NCI-H2171 treated with DMSO at 0.1 percent for 48 hours (cell line): Measurements from ENCODE around the gene HOXD9.

Experiments
- DNase-seq: peaks from one replicate; lab custom pipeline; 2025; lab: John Stamatoyannopoulos, UW

HOXD9 gene

DNA sequence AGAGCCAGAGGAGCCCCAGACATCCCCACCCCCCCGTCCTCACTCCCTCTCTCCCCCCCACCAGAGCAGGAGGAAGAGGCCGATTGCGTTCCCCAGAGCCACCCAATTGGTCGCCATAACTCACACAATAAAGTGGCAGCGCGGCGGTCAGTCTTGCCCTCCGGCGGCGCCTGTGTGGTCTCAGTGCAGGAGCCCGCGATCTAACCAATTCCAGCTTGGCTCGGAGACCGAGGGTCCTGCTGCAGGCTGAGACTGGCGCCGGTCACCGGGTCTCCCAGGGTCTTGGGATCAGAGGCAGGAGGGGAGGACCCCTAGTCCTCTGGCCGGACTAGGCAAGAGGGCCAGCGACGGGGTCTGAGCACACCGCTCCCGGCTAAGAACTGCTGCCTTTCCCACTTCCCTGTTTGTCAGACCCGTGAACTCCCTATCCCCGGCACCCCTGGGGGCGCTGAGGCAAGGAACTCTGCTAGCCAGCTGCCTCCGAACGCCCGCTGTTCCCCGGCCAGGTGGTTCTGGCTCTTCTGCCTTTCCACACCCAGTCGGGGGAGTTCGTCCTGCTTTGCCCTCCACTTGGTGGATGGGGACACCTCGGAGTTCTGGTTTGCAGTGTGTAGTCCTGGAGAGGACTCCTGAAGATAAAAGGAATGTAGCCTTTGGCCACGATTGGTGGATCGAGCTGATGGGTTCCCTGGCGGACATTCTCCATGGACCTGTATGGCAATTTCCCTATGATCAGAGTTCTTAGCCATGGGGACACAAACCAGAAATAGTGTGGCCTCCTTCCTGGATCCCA, 24.0 kb upstream of the HOXD9 start:
- DNase-seq: no peak

DNA sequence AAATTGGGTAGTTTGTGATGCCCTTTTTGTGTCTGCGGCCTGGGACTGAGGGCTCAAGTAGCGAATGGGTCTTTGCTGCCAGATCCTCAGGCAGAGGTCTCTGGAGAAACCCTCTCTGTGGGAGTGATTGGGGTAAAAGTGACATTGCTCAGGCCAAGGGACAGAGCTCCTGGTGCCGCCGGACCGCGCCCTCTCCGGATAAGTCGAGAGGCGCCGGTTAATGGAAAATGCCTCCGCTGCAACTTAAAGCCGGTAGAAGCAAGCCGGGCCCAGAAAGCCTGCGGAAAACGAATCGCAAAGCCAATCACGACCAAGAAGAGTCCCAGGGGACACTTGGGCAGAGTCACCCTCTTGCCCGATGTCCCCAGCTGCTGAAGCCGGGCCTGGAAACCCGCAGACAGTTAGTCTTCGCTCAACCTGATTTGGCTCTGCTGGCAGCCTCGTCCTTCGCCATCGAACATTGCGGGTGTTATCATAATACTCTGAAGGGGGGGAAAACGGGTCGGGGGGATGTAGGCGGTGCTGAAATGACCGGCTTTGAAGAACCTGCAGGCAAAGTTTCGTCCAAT, 23.3 kb upstream of the HOXD9 start:
- no peak for DNase-seq

DNA sequence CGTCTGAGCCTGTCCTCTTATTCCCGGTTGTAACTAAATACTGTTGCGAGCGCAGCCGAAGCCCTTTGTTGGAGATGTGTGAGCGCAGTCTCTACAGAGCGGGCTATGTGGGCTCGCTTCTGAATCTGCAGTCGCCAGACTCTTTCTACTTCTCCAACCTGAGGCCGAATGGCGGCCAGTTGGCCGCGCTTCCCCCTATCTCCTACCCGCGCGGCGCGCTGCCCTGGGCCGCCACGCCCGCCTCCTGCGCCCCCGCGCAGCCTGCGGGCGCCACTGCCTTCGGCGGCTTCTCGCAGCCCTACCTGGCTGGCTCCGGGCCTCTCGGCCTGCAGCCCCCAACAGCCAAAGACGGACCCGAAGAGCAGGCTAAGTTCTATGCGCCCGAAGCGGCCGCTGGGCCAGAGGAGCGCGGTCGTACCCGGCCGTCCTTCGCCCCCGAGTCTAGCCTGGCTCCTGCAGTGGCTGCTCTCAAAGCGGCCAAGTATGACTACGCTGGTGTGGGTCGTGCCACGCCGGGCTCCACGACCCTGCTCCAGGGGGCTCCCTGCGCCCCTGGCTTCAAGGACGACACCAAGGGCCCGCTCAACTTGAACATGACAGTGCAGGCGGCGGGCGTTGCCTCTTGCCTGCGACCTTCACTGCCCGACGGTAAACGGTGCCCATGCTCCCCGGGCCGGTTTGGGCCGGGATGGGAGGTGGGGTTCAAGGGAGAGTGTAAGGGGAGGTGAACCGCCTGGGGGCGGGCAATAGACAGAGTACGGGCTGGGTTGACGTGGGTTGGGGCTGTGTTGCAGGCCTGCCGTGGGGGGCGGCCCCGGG, 22.6 kb upstream of the HOXD9 start, which contains the start of gene HOXD12:
HOXD12 (plus strand) TSS at position 68 of the 819 bp plus-strand sequence; CDS start at position 75, 7 bp downstream.
- DNase-seq: no peak

GRCh38 chr2:176100547-176101140, 21.9 kb upstream of the HOXD9 start:
- no peak for DNase-seq

DNA sequence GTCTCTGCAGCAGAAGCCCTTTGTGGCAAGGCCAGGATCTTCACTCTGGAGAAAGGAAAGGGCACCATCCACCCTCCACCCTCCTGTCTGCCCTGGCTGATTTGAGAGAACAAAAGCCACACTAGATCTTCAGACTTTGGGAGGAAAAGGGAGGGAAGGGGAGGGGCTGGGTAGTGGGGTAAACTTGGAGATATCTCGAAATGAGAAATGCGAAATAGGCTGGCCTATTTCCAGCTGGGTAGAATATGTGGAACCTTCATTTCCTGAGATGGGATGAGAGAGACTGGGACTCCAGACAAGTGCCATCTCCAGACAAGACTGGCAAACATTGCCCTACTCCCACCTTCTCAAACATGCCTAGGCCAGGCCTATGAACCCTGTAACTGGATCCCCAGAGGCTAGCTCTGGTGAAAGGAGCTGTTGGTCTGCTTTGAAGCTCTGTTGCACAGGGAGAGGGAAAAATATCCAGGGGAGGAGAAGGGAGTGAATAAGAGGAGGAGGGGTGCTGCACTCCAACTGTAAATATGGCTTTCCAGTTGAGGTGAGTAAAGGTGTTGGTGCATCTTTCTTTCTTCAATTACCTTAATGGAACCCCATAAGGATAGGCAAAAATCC, 21.2 kb upstream of the HOXD9 start:
- DNase-seq: no peak

DNA sequence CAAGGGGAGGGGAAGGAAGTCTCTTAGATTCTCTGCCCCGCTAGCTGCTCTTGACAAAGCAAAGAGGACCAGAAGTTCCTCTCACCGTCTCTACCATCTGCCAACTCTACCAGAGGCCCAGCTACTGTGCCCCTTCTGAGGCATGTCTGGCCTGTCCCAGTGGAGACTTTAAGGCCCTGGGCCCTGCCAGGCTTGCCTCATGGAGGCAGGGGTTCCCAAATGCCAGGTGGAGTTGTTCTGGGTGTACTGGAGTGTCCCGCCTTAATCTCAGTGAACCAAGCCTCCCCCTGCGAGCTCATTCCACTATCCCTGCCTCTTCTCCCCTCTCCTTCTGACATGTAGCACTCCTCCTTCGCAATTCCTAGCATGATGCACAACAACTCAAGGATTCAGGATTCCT, 20.7 kb upstream of the HOXD9 start:
- no peak for DNase-seq

DNA sequence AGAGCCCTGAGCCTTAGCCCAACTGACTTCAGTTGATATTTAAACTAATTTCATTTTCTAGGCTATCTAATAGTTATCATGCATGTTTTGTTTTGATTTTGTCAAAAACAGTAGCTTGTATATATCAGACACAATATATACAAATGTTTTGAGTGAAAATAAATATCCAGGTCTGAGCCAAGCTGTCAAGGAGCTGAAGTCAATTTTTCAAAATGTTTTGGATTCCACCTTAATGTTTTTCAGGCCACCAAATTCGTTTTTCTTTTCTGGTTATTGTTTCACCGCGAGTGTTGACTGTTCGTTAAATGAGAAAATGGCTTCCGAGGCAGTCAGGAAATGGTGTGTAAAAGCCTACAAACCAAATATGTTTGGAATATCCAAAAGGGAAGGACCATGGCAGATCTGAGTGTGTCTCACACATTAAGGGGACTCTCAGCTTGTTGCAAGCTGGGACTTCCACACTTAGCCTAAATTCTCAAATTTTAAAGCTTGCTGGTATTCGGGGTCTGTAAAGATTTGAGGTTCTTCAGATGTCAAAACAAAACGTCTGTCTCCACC, 20.1 kb upstream of the HOXD9 start:
- no peak for DNase-seq

GRCh38 chr2:176103194-176103593, 19.3 kb upstream of the HOXD9 start:
- no peak for DNase-seq

GRCh38 chr2:176103742-176104315, 18.7 kb upstream of the HOXD9 start:
- no peak for DNase-seq

DNA sequence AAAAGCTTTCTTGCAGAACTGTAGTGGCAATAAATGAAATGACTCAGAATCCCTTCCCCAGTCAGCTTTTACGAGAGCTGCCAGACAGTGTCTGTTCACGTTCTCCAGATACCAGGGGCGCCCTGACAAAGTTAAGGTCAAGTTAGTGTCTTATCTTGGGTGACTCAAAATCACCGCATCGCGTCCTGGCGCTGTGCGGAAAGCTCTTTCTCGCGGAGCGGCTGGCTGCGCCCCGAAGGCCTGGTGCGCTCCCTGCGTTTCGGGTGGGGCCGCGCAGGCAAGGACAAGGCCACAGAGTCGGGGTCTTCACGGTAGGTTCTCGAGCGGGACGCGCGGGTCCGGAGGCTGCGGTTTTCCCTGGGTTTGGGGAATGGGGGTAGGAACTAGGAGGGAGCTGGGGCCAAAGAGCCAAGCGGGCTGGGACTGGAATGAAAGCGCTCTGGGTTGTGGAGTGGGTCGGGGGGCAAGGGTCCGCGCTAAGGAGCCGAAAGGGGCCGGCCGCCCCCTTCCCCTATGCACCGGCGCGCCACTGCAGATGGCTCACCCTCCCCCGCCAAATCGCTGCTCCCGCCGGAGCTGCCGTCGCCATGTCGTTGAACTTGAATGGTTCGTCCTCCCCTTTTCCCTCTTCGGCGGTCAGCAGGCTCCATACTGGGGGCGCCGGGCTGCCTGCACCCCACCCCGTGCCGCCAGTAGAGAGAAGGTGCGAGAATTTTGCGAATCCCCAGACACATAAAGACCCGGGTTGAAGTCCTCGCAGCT, 18.0 kb upstream of the HOXD9 start:
- DNase-seq: no peak

DNA sequence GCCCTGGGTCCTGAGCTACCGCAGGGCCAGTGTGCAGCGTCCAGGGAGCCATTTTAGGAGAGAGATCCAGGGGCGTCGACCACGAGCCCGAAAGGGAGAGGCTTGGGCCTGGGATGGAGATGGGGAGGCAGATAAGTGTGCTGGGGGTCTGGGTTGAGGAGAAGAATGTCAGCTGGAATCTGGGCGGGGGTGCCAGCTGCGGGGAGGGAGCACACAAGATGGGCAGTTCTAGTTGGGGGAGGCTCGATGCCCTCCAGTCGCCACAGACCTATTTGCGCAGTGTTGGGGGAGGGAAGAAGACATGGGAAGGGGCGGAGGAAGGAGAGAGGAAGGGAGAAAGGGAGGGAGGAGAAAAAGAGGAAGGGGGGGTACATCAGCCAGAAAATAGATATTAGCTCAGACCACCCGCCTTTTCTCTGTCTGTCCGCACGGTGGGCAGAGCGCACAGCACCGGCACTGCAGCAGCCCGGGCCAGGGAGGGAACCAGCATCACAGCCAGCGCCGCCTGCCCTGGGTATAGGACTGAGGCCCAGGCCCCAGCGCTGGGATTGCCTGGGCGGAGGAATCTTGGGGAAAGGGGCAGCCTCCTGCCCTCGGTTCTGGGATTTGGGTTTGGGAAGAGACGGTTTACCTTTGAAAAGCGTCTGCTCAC, 17.3 kb upstream of the HOXD9 start:
- no peak for DNase-seq

GRCh38 chr2:176105730-176106580, 16.6 kb upstream of the HOXD9 start:
- no peak for DNase-seq

- DNase-seq: peak; percentile 58
These were observed 15.7 kb upstream of the HOXD9 start, which contains the start of gene HOXD11 for GRCh38 chr2:176106581-176107539. TSS of gene HOXD11 (plus strand) at chr2:176107280. CDS start at chr2:176107356, 76 bp downstream.

GRCh38 chr2:176107731-176108181, 14.8 kb upstream of the HOXD9 start:
- DNase-seq: peak; percentile 11

GRCh38 chr2:176109192-176109901, 13.2 kb upstream of the HOXD9 start:
- no peak for DNase-seq

DNA sequence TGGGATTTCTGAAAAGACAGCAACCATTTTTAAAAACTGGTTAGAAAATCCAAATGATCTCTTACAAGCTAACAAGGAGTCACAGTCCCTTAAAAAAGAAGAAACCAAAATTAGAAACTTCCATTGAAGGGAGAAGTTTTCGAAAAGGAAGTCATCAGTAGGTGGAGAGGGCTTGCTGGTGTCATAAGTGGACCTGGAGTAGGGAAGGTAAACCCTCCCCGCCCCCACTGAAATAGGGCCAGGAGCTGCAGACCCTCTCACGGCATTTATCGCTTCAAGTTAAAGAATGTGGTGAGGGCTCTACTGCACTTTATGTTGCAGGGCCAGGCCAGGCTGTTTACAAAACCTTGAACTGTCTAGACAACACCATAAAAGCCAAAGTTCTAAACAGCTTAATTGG, 12.6 kb upstream of the HOXD9 start:
- DNase-seq: no peak
